ENCODE measurements around the gene CDKN3. TPM values are rescaled to one million over a fixed set of nuclear protein-coding genes. Genes with fewer than 3 reads are reported as not detected.
"Not testable (repeated sequence)": the region's sequence is repeated elsewhere in the genome, so short reads cannot be mapped to it uniquely, and the experiment has no call there.

Gene CDKN3
- total RNA-seq, 1 experiment from 2014 or later, result 96.1 TPM

- H2AFZ ChIP-seq (ENCODE audit: low read length), result no peak overlapping the region
- no peak overlapping the region for H3K27ac ChIP-seq (ENCODE audit: low read length)
- no peaks in the 10 kb centered on the region for H3K9me3 ChIP-seq (ENCODE audit: low read length)
- H3K4me3 ChIP-seq (ENCODE audit: low read length), result peak overlapping the region; percentile 72
- peaks cover 71% of the 10 kb centered on the region for H3K79me2 ChIP-seq (ENCODE audit: low read length)
- no peaks in the 10 kb centered on the region for H4K20me1 ChIP-seq (ENCODE audit: insufficient read depth, low read depth, low read length)
- no peak overlapping the region for H3K9ac ChIP-seq (ENCODE audit: low read length)
- peaks cover 74% of the 10 kb centered on the region for H3K4me1 ChIP-seq (ENCODE audit: low read length)
- H3K4me2 ChIP-seq (ENCODE audit: low read depth, low read length, poor library complexity, severe bottlenecking), result peak overlapping the region; percentile 83
- DNase-seq, result no peak
- H3K36me3 ChIP-seq (ENCODE audit: insufficient read depth, low read length), result peaks cover 30% of the 10 kb centered on the region
- no peaks in the 10 kb centered on the region for H3K9me2 ChIP-seq (replicated peaks; ENCODE audit: insufficient read depth, low read length)
- H3K27me3 ChIP-seq (ENCODE audit: low read length), result no peaks in the 10 kb centered on the region
Measured at GRCh38 chr14:54438703-54439102, 41.9 kb downstream of the CDKN3 start.

GRCh38 chr14:54440037-54440436, 43.2 kb downstream of the CDKN3 start:
- Histone ChIP-seq H3K27ac (ENCODE audit: low read length) (peak overlapping the region; percentile 74), H3K9me2 (replicated peaks; ENCODE audit: insufficient read depth, low read length) (no peaks in the 10 kb centered on the region), H4K20me1 (ENCODE audit: insufficient read depth, low read depth, low read length) (no peaks in the 10 kb centered on the region), H2AFZ (ENCODE audit: low read length) (no peak overlapping the region), H3K36me3 (ENCODE audit: insufficient read depth, low read length) (peaks cover 17% of the 10 kb centered on the region; the same call in 1 of the 2 replicates), H3K27me3 (ENCODE audit: low read length) (no peaks in the 10 kb centered on the region), H3K9ac (ENCODE audit: low read length) (peak overlapping the region; percentile 81), H3K79me2 (ENCODE audit: low read length) (peaks cover 58% of the 10 kb centered on the region), H3K4me2 (ENCODE audit: low read depth, low read length, poor library complexity, severe bottlenecking) (peak overlapping the region; percentile 83), H3K9me3 (ENCODE audit: low read length) (no peaks in the 10 kb centered on the region), H3K4me1 (ENCODE audit: low read length) (peaks cover 61% of the 10 kb centered on the region), H3K4me3 (ENCODE audit: low read length) (peak overlapping the region; percentile 72)
- no peak for DNase-seq

- H2AFZ ChIP-seq (ENCODE audit: low read length), result no peak overlapping the region
Measured at GRCh38 chr14:54440476-54440872, 43.7 kb downstream of the CDKN3 start.

GRCh38 chr14:54440873-54441868, 44.4 kb downstream of the CDKN3 start, which contains the start of gene CNIH1:
CNIH1 (minus strand) TSS chr14:54441374; CDS start chr14:54441327, 47 bp downstream.
- peak within 1 kb of the TSS; percentile 72 for H3K4me3 ChIP-seq (ENCODE audit: low read length)

More at GRCh38 chr14:54440476-54440872, 43.7 kb downstream of the CDKN3 start:
- Histone ChIP-seq H3K36me3 (ENCODE audit: insufficient read depth, low read length) (peaks cover 15% of the 10 kb centered on the region; the same call in 1 of the 2 replicates), H3K9ac (ENCODE audit: low read length) (peak overlapping the region; percentile 81), H3K4me3 (ENCODE audit: low read length) (peak overlapping the region; percentile 72), H3K27me3 (ENCODE audit: low read length) (no peaks in the 10 kb centered on the region), H3K79me2 (ENCODE audit: low read length) (peaks cover 54% of the 10 kb centered on the region), H3K9me3 (ENCODE audit: low read length) (no peaks in the 10 kb centered on the region), H4K20me1 (ENCODE audit: insufficient read depth, low read depth, low read length) (no peaks in the 10 kb centered on the region), H3K27ac (ENCODE audit: low read length) (peak overlapping the region; percentile 74), H3K4me2 (ENCODE audit: low read depth, low read length, poor library complexity, severe bottlenecking) (peak overlapping the region; percentile 83), H3K4me1 (ENCODE audit: low read length) (peaks cover 57% of the 10 kb centered on the region), H3K9me2 (replicated peaks; ENCODE audit: insufficient read depth, low read length) (no peaks in the 10 kb centered on the region)
- no peak for DNase-seq

GRCh38 chr14:54442961-54443360, 46.2 kb downstream of the CDKN3 start:
- not testable (repeated sequence) for H3K9me2 ChIP-seq (replicated peaks; ENCODE audit: insufficient read depth, low read length); H4K20me1 ChIP-seq (ENCODE audit: insufficient read depth, low read depth, low read length); H3K27ac ChIP-seq (ENCODE audit: low read length); H2AFZ ChIP-seq (ENCODE audit: low read length); H3K9ac ChIP-seq (ENCODE audit: low read length); H3K27me3 ChIP-seq (ENCODE audit: low read length); H3K4me3 ChIP-seq (ENCODE audit: low read length); DNase-seq; H3K9me3 ChIP-seq (ENCODE audit: low read length); H3K4me2 ChIP-seq (ENCODE audit: low read depth, low read length, poor library complexity, severe bottlenecking)
- 0 out of 2 replicates have a peak, but pooled peaks cover 10% of the 10 kb centered on the region for H3K36me3 ChIP-seq (ENCODE audit: insufficient read depth, low read length)
- H3K4me1 ChIP-seq (ENCODE audit: low read length), result peaks cover 32% of the 10 kb centered on the region
- peaks cover 29% of the 10 kb centered on the region for H3K79me2 ChIP-seq (ENCODE audit: low read length)

More at GRCh38 chr14:54440873-54441868, 44.4 kb downstream of the CDKN3 start, which contains the start of gene CNIH1:
- H4K20me1 ChIP-seq (ENCODE audit: insufficient read depth, low read depth, low read length), result no peaks in the 10 kb centered on the region
- peak within 1 kb of the TSS; percentile 83 for H3K4me2 ChIP-seq (ENCODE audit: low read depth, low read length, poor library complexity, severe bottlenecking)
- peaks cover 50% of the 10 kb centered on the region for H3K4me1 ChIP-seq (ENCODE audit: low read length)
- H3K36me3 ChIP-seq (ENCODE audit: insufficient read depth, low read length), result peaks cover 10% of the 10 kb centered on the region; the same call in 1 of the 2 replicates
- peak within 1 kb of the TSS; percentile 74 for H3K27ac ChIP-seq (ENCODE audit: low read length)
- H3K9me3 ChIP-seq (ENCODE audit: low read length), result no peaks in the 10 kb centered on the region
- peak within 1 kb of the TSS; percentile 97 for H2AFZ ChIP-seq (ENCODE audit: low read length)
- H3K9ac ChIP-seq (ENCODE audit: low read length), result peak within 1 kb of the TSS; percentile 81
- H3K27me3 ChIP-seq (ENCODE audit: low read length), result no peaks in the 10 kb centered on the region
- DNase-seq, result peak; percentile 98
- peaks cover 47% of the 10 kb centered on the region for H3K79me2 ChIP-seq (ENCODE audit: low read length)
- no peaks in the 10 kb centered on the region for H3K9me2 ChIP-seq (replicated peaks; ENCODE audit: insufficient read depth, low read length)

- no peak overlapping the region for H3K27ac ChIP-seq (ENCODE audit: low read length)
- H3K9ac ChIP-seq (ENCODE audit: low read length), result no peak overlapping the region
- H2AFZ ChIP-seq (ENCODE audit: low read length), result no peak overlapping the region
- no peak overlapping the region for H3K4me2 ChIP-seq (ENCODE audit: low read depth, low read length, poor library complexity, severe bottlenecking)
- no peaks in the 10 kb centered on the region for H3K9me3 ChIP-seq (ENCODE audit: low read length)
- H3K79me2 ChIP-seq (ENCODE audit: low read length), result peaks cover 19% of the 10 kb centered on the region
- no peak overlapping the region for H3K4me3 ChIP-seq (ENCODE audit: low read length)
- peaks cover 22% of the 10 kb centered on the region for H3K4me1 ChIP-seq (ENCODE audit: low read length)
- 0 out of 2 replicates have a peak, but pooled peaks cover 3% of the 10 kb centered on the region for H3K36me3 ChIP-seq (ENCODE audit: insufficient read depth, low read length)
- no peaks in the 10 kb centered on the region for H4K20me1 ChIP-seq (ENCODE audit: insufficient read depth, low read depth, low read length)
- DNase-seq, result no peak
- H3K9me2 ChIP-seq (replicated peaks; ENCODE audit: insufficient read depth, low read length), result no peaks in the 10 kb centered on the region
- H3K27me3 ChIP-seq (ENCODE audit: low read length), result no peaks in the 10 kb centered on the region
Measured at GRCh38 chr14:54443981-54444380, 47.2 kb downstream of the CDKN3 start.

GRCh38 chr14:54444681-54445080, 47.9 kb downstream of the CDKN3 start:
- Histone ChIP-seq H3K4me2 (ENCODE audit: low read depth, low read length, poor library complexity, severe bottlenecking) (no peak overlapping the region), H3K9me3 (ENCODE audit: low read length) (no peaks in the 10 kb centered on the region), H3K4me3 (ENCODE audit: low read length) (no peak overlapping the region), H3K36me3 (ENCODE audit: insufficient read depth, low read length) (no peaks in the 10 kb centered on the region), H3K9me2 (replicated peaks; ENCODE audit: insufficient read depth, low read length) (no peaks in the 10 kb centered on the region), H3K79me2 (ENCODE audit: low read length) (peaks cover 12% of the 10 kb centered on the region), H3K27ac (ENCODE audit: low read length) (no peak overlapping the region), H4K20me1 (ENCODE audit: insufficient read depth, low read depth, low read length) (no peaks in the 10 kb centered on the region), H3K9ac (ENCODE audit: low read length) (no peak overlapping the region), H3K4me1 (ENCODE audit: low read length) (peaks cover 15% of the 10 kb centered on the region), H3K27me3 (ENCODE audit: low read length) (no peaks in the 10 kb centered on the region), H2AFZ (ENCODE audit: low read length) (no peak overlapping the region)
- no peak for DNase-seq

- H4K20me1 ChIP-seq (ENCODE audit: insufficient read depth, low read depth, low read length), result no peaks in the 10 kb centered on the region
- no peak overlapping the region for H3K9ac ChIP-seq (ENCODE audit: low read length)
- no peaks in the 10 kb centered on the region for H3K79me2 ChIP-seq (ENCODE audit: low read length)
- no peak for DNase-seq
- no peak overlapping the region for H2AFZ ChIP-seq (ENCODE audit: low read length)
- H3K4me1 ChIP-seq (ENCODE audit: low read length), result peaks cover 15% of the 10 kb centered on the region
- H3K27ac ChIP-seq (ENCODE audit: low read length), result no peak overlapping the region
- no peaks in the 10 kb centered on the region for H3K27me3 ChIP-seq (ENCODE audit: low read length)
- H3K9me3 ChIP-seq (ENCODE audit: low read length), result no peaks in the 10 kb centered on the region
- H3K9me2 ChIP-seq (replicated peaks; ENCODE audit: insufficient read depth, low read length), result no peaks in the 10 kb centered on the region
- no peaks in the 10 kb centered on the region for H3K36me3 ChIP-seq (ENCODE audit: insufficient read depth, low read length)
- no peak overlapping the region for H3K4me3 ChIP-seq (ENCODE audit: low read length)
- no peak overlapping the region for H3K4me2 ChIP-seq (ENCODE audit: low read depth, low read length, poor library complexity, severe bottlenecking)
Measured at GRCh38 chr14:54446161-54446693, 49.4 kb downstream of the CDKN3 start.
